Fibroblast of lung (primary cell): ENCODE results near the gene SEC61A2.

Experiments
- EZH2 ChIP-seq: IDR thresholded peaks from 2 replicates; pipeline ENCODE4 v1.5.1; 2012; ENCODE audit warnings: low read length, control low read depth, mild to moderate bottlenecking; ENCODE audit errors: missing control alignments
- TF ChIP-seq, protein P1 (sequence below), 2 donors: IDR thresholded peaks in 1 of 2; conservative IDR thresholded peaks in 1 of 2; 1 replicate in 1 of 2; 2 replicates in 1 of 2; pipeline ENCODE4 v1.5.1; 2011 to 2012; ENCODE audit warnings: low read length in 2 of 2, control low read depth in 1 of 2, inconsistent platforms in 1 of 2, low read depth in 1 of 2, mild to moderate bottlenecking in 1 of 2

DNA sequence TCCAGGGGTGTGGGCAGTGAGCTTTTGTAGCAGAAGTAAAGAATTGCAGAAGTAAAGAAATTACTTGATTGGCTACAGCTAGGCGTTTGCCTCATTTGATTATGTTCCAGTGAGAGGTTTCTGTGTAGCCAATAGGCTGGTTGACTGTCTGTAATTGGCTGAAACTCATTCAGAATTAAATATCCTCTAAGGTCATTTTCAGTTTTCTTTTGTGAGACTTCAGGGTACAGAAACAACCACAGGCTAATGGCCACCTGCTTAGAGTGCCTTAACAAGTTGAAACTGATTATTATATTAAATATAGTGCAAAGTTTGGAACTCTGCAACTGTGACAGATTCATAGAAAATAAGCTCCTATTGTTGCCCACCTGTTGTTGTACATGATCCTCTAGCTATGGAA, 10.6 kb downstream of the SEC61A2 start:
- no peak for TF ChIP-seq EZH2
- TF ChIP-seq, protein P1, sequence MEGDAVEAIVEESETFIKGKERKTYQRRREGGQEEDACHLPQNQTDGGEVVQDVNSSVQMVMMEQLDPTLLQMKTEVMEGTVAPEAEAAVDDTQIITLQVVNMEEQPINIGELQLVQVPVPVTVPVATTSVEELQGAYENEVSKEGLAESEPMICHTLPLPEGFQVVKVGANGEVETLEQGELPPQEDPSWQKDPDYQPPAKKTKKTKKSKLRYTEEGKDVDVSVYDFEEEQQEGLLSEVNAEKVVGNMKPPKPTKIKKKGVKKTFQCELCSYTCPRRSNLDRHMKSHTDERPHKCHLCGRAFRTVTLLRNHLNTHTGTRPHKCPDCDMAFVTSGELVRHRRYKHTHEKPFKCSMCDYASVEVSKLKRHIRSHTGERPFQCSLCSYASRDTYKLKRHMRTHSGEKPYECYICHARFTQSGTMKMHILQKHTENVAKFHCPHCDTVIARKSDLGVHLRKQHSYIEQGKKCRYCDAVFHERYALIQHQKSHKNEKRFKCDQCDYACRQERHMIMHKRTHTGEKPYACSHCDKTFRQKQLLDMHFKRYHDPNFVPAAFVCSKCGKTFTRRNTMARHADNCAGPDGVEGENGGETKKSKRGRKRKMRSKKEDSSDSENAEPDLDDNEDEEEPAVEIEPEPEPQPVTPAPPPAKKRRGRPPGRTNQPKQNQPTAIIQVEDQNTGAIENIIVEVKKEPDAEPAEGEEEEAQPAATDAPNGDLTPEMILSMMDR (conservative IDR thresholded peaks at IDR 0.05 in 1 of 2, IDR thresholded peaks at IDR 0.05 in 1 of 2; ENCODE audit: low read depth in 1 of 2, low read length in 2 of 2) = no peak
